Transverse colon (tissue), 4 donors: ENCODE measurements around the gene ATP1B2. TPM values are rescaled to one million over a fixed set of nuclear protein-coding genes. Genes with fewer than 3 reads are reported as not detected.

Experiments
- DNase-seq: peaks from one replicate; pipeline ENCODE4 v3.0.0-alpha.2; 2019
- H3K27ac ChIP-seq, 4 donors: fragments of 200-600 bp; sonication (generic); 2 replicates each; pipeline ENCODE4 v1.5.1; 2016 to 2018; ENCODE audit warnings: inconsistent platforms in 4 of 4
- H3K27me3 ChIP-seq: fragments of 200-600 bp; sonication (generic); 2 replicates; pipeline ENCODE4 v1.5.1; 2017; ENCODE audit warnings: inconsistent platforms
- H3K36me3 ChIP-seq, 4 donors: fragments of 200-600 bp; sonication (generic); 2 replicates each; pipeline ENCODE4 v1.5.1; 2017 to 2019; ENCODE audit warnings: inconsistent platforms in 4 of 4
- H3K4me1 ChIP-seq, 4 donors: fragments of 200-600 bp; sonication (generic); 2 replicates each; pipeline ENCODE4 v1.5.1; 2017 to 2020; ENCODE audit warnings: inconsistent platforms in 4 of 4
- H3K4me3 ChIP-seq, 4 donors: fragments of 200-600 bp; sonication (generic); 1 replicate in 1 of 4; 2 replicates in 3 of 4; pipeline versions ENCODE4 v1.5.1 to v1.6.1; 2017 to 2019; ENCODE audit warnings: inconsistent platforms in 4 of 4
- H3K9me3 ChIP-seq, 2 donors: fragments of 200-600 bp; sonication (generic); 2 replicates each; pipeline ENCODE4 v1.5.1; 2017 to 2019; ENCODE audit warnings: inconsistent platforms in 2 of 2
- CTCF ChIP-seq, 5 experiments: fragments of 200-600 bp in 3 of 5; fragments of 450-650 bp in 2 of 5; sonication (generic) in 3 of 5; IDR thresholded peaks; 1 replicate in 2 of 5; 2 replicates in 3 of 5; pipeline ENCODE4 v1.5.1; 2016 to 2017; ENCODE audit warnings: antibody characterized with exemption in 5 of 5, inconsistent platforms in 3 of 5, mild to moderate bottlenecking in 2 of 5, moderate library complexity in 1 of 5
- EP300 ChIP-seq: sonication (generic); formaldehyde crosslinking; IDR thresholded peaks from one replicate; pipeline ENCODE4 v1.6.1; 2017; ENCODE audit warnings: antibody characterized with exemption, low read depth
- POLR2A ChIP-seq: fragments of 450-650 bp; IDR thresholded peaks from one replicate; pipeline ENCODE4 v1.6.1; 2016; ENCODE audit warnings: antibody characterized with exemption, mild to moderate bottlenecking, moderate library complexity
- POLR2AphosphoS5 ChIP-seq, 3 donors: sonication (generic); formaldehyde crosslinking; IDR thresholded peaks; one replicate each; pipeline ENCODE4 v1.6.1; 2016; ENCODE audit warnings: antibody characterized with exemption in 3 of 3
- WGBS, 2 donors: methylation state at CpG; one replicate each; pipeline ENCODE4 v1.1.5; 2018; ENCODE audit warnings: low coverage in 1 of 2; 5-methylcytosine and 5-hydroxymethylcytosine counted together
- in situ Hi-C, 4 donors: fragments of 200-750 bp; cut with MboI; loops; one replicate each; pipeline versions ENCODE4 v1.15.0 to v1.15.1; 2017; ENCODE audit warnings: low sequenced_read_pairs in 3 of 4, low pct_ligation_motif_present in 1 of 4, low pct_unique_long_range_greater_than_20kb in 1 of 4
- intact Hi-C: fragments of 100-400 bp; cut with DNase I; formaldehyde crosslinking; loops from one replicate; pipeline ENCODE4 v1.15.1; 2023; ENCODE audit warnings: low total_unique reads
- total RNA-seq, 4 donors: library from RNA; depleted of rRNA; stranded (reverse); fragments of >200 nt; gene quantifications; one replicate each; pipeline ENCODE4 v1.1.0, GENCODE V29; 2016

ATP1B2 gene
- total RNA-seq, 4 donors from 2014 or later: 0.40 to 20.6 (median 2.3) TPM

GRCh38 chr17:7688808-7689316 lies 38.1 kb downstream of the ATP1B2 start:
- intact Hi-C loops (loop anchor here (5.0 kb wide), 1 partner anchor 57 kb away; the partner anchor contains the start of gene SHBG), in situ Hi-C loops (loop anchor here in 2 of 4 donors (5.0 to 10.0 kb wide), 2 partner anchors 54 to 57 kb away; partner anchors contain the start of gene SHBG (in 2 of the 2))
- no peak for DNase-seq
- H3K9me3 ChIP-seq: no peaks in the 10 kb centered on the region
- no peaks in the 10 kb centered on the region for H3K27me3 ChIP-seq
- 18 to 19% methylated on average over 5 to 13 of the region's 13 CpGs for WGBS, 2 donors
- peak overlapping the region; percentile 52 to 93 (median 76) for H3K4me3 ChIP-seq
- H3K27ac ChIP-seq: peak overlapping the region; percentile 95 to 99 (median 98)
- no peaks in the 10 kb centered on the region for H3K36me3 ChIP-seq
- peaks cover 15 to 35% (median 25%) of the 10 kb centered on the region in 4 donors for H3K4me1 ChIP-seq
- TF ChIP-seq EP300 (no peak), POLR2AphosphoS5 (IDR thresholded peaks at IDR 0.05) (no peak), POLR2A (no peak), CTCF (IDR thresholded peaks at IDR 0.05) (no peak)

GRCh38 chr17:7695586-7695985 lies 44.9 kb downstream of the ATP1B2 start:
- H3K27ac ChIP-seq: no peak overlapping the region
- WGBS, 2 donors: 97 to 99% methylated on average over 10 of the region's 10 CpGs
- no peak overlapping the region for H3K4me3 ChIP-seq
- no peak for DNase-seq
- TF ChIP-seq POLR2A: no peak
- no peak for TF ChIP-seq CTCF (IDR thresholded peaks at IDR 0.05)
- TF ChIP-seq EP300: no peak
- TF ChIP-seq POLR2AphosphoS5 (IDR thresholded peaks at IDR 0.05): no peak
- no peaks in the 10 kb centered on the region for H3K27me3 ChIP-seq
- H3K9me3 ChIP-seq: no peaks in the 10 kb centered on the region
- no peaks in the 10 kb centered on the region for H3K4me1 ChIP-seq
- intact Hi-C loops: no loop called here
- in situ Hi-C loops: no loop called here
- peaks cover 0 to 2% (median 0%) of the 10 kb centered on the region in 4 donors for H3K36me3 ChIP-seq

- intact Hi-C loops (no loop called here), in situ Hi-C loops (no loop called here)
- Histone ChIP-seq H3K27me3 (no peaks in the 10 kb centered on the region), H3K4me1 (no peaks in the 10 kb centered on the region), H3K36me3 (peaks cover 0 to 13% (median 0%) of the 10 kb centered on the region in 4 donors), H3K27ac (no peak overlapping the region), H3K4me3 (no peak overlapping the region), H3K9me3 (no peaks in the 10 kb centered on the region)
- 93 to 96% methylated on average over 3 to 4 of the region's 4 CpGs for WGBS, 2 donors
- DNase-seq: no peak
- no peak for TF ChIP-seq POLR2AphosphoS5 (IDR thresholded peaks at IDR 0.05)
Measured at GRCh38 chr17:7697828-7698588, 47.3 kb downstream of the ATP1B2 start.

- WGBS, 2 donors: 93 to 98% methylated on average over 5 to 7 of the region's 7 CpGs
- in situ Hi-C loops: no loop called here
Measured at GRCh38 chr17:7700510-7700909, 49.8 kb downstream of the ATP1B2 start.

More at GRCh38 chr17:7700510-7700909, 49.8 kb downstream of the ATP1B2 start:
- Histone ChIP-seq H3K9me3 (no peaks in the 10 kb centered on the region), H3K27ac (no peak overlapping the region), H3K4me1 (peaks cover 9 to 15% (median 12%) of the 10 kb centered on the region in 4 donors), H3K36me3 (peaks cover 0 to 13% (median 0%) of the 10 kb centered on the region in 4 donors), H3K27me3 (peaks cover 24% of the 10 kb centered on the region), H3K4me3 (no peak overlapping the region)
- no peak for TF ChIP-seq CTCF (IDR thresholded peaks at IDR 0.05)
- no peak for TF ChIP-seq POLR2AphosphoS5 (IDR thresholded peaks at IDR 0.05)
- TF ChIP-seq POLR2A: no peak
- no peak for TF ChIP-seq EP300
- DNase-seq: no peak
- intact Hi-C loops: no loop called here
